Activated CD4-positive, alpha-beta T cell treated with anti-CD3 and anti-CD28 coated beads, Interleukin-2, amount 50 U/mL, for 24 hours (primary cell): ENCODE results near the gene LY9.

Source experiments
- DNase-seq, 2 donors: peaks; one replicate each; pipeline ENCODE4 v3.0.0-alpha.2; 2020; ENCODE audit warnings: low read depth in 1 of 2, low spot score in 1 of 2

Gene LY9

GRCh38 chr1:160801836-160802580 lies 6.0 kb downstream of the LY9 start:
- no peak for DNase-seq

- no peak for DNase-seq
These were observed 10.2 kb downstream of the LY9 start for GRCh38 chr1:160806109-160806665.

- no peak for DNase-seq
These were observed 10.8 kb downstream of the LY9 start for GRCh38 chr1:160806784-160807183.

GRCh38 chr1:160807247-160807646 lies 11.3 kb downstream of the LY9 start:
- no peak for DNase-seq

- DNase-seq, result no peak
These were observed 11.8 kb downstream of the LY9 start for GRCh38 chr1:160807738-160808137.

GRCh38 chr1:160808289-160808688 lies 12.3 kb downstream of the LY9 start:
- DNase-seq, result no peak

- no peak for DNase-seq
These were observed 14.5 kb downstream of the LY9 start for GRCh38 chr1:160810486-160810885.

GRCh38 chr1:160811147-160811546 lies 15.2 kb downstream of the LY9 start:
- DNase-seq, result no peak

- peak in 1 of 2 donors; percentile 28 for DNase-seq
These were observed 17.2 kb downstream of the LY9 start for GRCh38 chr1:160813215-160813614.

GRCh38 chr1:160814316-160814715 lies 18.3 kb downstream of the LY9 start:
- DNase-seq, result no peak

- DNase-seq, result no peak
These were observed 18.9 kb downstream of the LY9 start for GRCh38 chr1:160814856-160815255.

- no peak for DNase-seq
These were observed 22.4 kb downstream of the LY9 start for GRCh38 chr1:160818207-160818937.

GRCh38 chr1:160819186-160819585 lies 23.2 kb downstream of the LY9 start:
- no peak for DNase-seq

- DNase-seq, result no peak
These were observed 25.7 kb downstream of the LY9 start for GRCh38 chr1:160821627-160822026.

- no peak for DNase-seq
These were observed 27.3 kb downstream of the LY9 start for GRCh38 chr1:160823296-160823695.

- no peak for DNase-seq
These were observed 30.6 kb downstream of the LY9 start for GRCh38 chr1:160826546-160826945.

- DNase-seq, result no peak
These were observed 31.4 kb downstream of the LY9 start for GRCh38 chr1:160827418-160827817.

GRCh38 chr1:160829766-160830165 lies 33.8 kb downstream of the LY9 start:
- no peak for DNase-seq

- DNase-seq, result peak; percentile 61 to 73
These were observed 34.6 kb downstream of the LY9 start for GRCh38 chr1:160830321-160831153.

- no peak for DNase-seq
These were observed 39.1 kb downstream of the LY9 start for GRCh38 chr1:160834945-160835565.

- DNase-seq, result no peak
These were observed 39.8 kb downstream of the LY9 start for GRCh38 chr1:160835751-160836150.
